ENCODE results near the gene ZSWIM1.

- TF ChIP-seq USF1 (IDR thresholded peaks at IDR 0.05) (no peak), RAD21 (IDR thresholded peaks at IDR 0.05; ENCODE audit: low read depth) (no peak)
These were observed 13.8 kb downstream of the ZSWIM1 start for GRCh38 chr20:45894797-45895196.
